EL (cell line): ENCODE data around the gene KRT76.

Experiments used
- DNase-seq: peaks from one replicate; pipeline ENCODE4 v3.0.0-alpha.2; 2016

The KRT76 gene

GRCh38 chr12:52812749-52813148, 35.6 kb upstream of the KRT76 start:
- DNase-seq: no peak

GRCh38 chr12:52812073-52812400, 34.9 kb upstream of the KRT76 start:
- DNase-seq: no peak

GRCh38 chr12:52811191-52812072, 34.3 kb upstream of the KRT76 start:
- no peak for DNase-seq

- no peak for DNase-seq
Measured at GRCh38 chr12:52810554-52810953, 33.4 kb upstream of the KRT76 start.

- no peak for DNase-seq
Measured at GRCh38 chr12:52809166-52809565, 32.0 kb upstream of the KRT76 start.

- DNase-seq: no peak
Measured at GRCh38 chr12:52808573-52809160, 31.5 kb upstream of the KRT76 start.

GRCh38 chr12:52807544-52808470, 30.7 kb upstream of the KRT76 start:
- DNase-seq: no peak

GRCh38 chr12:52806821-52807543, 29.8 kb upstream of the KRT76 start:
- no peak for DNase-seq

GRCh38 chr12:52806169-52806811, 29.1 kb upstream of the KRT76 start:
- no peak for DNase-seq

GRCh38 chr12:52805739-52806138, 28.6 kb upstream of the KRT76 start:
- no peak for DNase-seq

GRCh38 chr12:52805000-52805399, 27.9 kb upstream of the KRT76 start:
- DNase-seq: no peak

GRCh38 chr12:52802442-52802841, 25.3 kb upstream of the KRT76 start:
- no peak for DNase-seq

GRCh38 chr12:52801773-52802172, 24.6 kb upstream of the KRT76 start:
- DNase-seq: no peak

- no peak for DNase-seq
Measured at GRCh38 chr12:52800259-52800917, 23.2 kb upstream of the KRT76 start.

- no peak for DNase-seq
Measured at GRCh38 chr12:52799505-52800211, 22.5 kb upstream of the KRT76 start.

GRCh38 chr12:52798671-52799504, 21.7 kb upstream of the KRT76 start:
- peak; percentile 87 for DNase-seq

- DNase-seq: peak; percentile 87
Measured at GRCh38 chr12:52798003-52798670, 21.0 kb upstream of the KRT76 start.

GRCh38 chr12:52797529-52797894, 20.4 kb upstream of the KRT76 start:
- no peak for DNase-seq

- DNase-seq: no peak
Measured at GRCh38 chr12:52796839-52797528, 19.8 kb upstream of the KRT76 start.
